Upper lobe of left lung (tissue), 4 donors: ENCODE data around the gene CCNI2.

Source experiments
- CTCF ChIP-seq, 6 experiments: fragments of 450-650 bp in 4 of 6; fragments of 200-600 bp in 2 of 6; sonication (generic) in 2 of 6; IDR thresholded peaks; one replicate each; pipeline ENCODE4 v1.5.1; 2016 to 2019; ENCODE audit warnings: antibody characterized with exemption in 6 of 6
- POLR2A ChIP-seq, 4 donors: fragments of 450-650 bp; IDR thresholded peaks; one replicate each; pipeline ENCODE4 v1.5.1; 2016 to 2017; ENCODE audit warnings: antibody characterized with exemption in 4 of 4, mild to moderate bottlenecking in 2 of 4

GRCh38 chr5:132773601-132774355 lies 26.6 kb downstream of the CCNI2 start:
- no peak for TF ChIP-seq CTCF (IDR thresholded peaks at IDR 0.05)
- TF ChIP-seq POLR2A (IDR thresholded peaks at IDR 0.05): no peak
